GM21381 (cell line): ENCODE measurements around the gene PHF5A.
A peak's percentile ranks its signal among the peaks of the same experiment; 100 is the strongest.
"Not testable (repeated sequence)": the region's sequence is repeated elsewhere in the genome, so short reads cannot be mapped to it uniquely, and the experiment has no call there.

Experiments
- ATAC-seq: cut with Tn5 transposase; IDR thresholded peaks from one replicate; pipeline ENCODE4 v1.9.1; 2021; ENCODE audit warnings: mild to moderate bottlenecking, moderate library complexity; ENCODE audit not compliant: unreplicated experiment

PHF5A gene

DNA sequence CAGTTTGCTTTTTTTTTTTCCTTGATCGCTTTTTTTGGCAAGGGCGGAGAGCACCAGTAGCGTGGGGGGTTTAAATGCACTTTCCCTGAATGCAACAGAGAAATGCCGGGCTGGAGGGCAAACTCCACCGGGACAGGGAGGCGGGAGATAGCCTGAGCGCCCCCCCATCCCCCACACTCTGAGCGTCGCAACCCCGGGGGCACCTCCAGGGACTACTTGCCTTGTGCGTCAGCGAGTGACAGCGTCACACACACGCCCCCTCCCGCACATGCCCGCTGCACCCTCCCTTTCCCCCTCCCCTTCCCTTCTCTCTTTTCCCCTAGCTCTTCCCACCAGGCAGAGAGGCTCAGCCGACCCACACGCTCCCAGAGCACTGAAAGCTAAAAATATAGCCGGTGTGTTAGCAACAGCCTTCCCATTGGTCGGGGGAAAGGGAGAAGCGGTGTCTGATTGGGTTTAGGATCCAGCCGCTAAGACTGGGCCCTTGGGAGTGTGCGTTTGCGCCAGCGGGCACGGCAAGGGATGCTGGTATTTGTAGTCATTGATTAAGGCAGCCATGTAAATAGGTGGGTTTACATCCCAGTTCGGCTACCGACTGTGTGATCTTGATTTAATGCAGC, 20.2 kb downstream of the PHF5A start:
- ATAC-seq, result peak; percentile 42

DNA sequence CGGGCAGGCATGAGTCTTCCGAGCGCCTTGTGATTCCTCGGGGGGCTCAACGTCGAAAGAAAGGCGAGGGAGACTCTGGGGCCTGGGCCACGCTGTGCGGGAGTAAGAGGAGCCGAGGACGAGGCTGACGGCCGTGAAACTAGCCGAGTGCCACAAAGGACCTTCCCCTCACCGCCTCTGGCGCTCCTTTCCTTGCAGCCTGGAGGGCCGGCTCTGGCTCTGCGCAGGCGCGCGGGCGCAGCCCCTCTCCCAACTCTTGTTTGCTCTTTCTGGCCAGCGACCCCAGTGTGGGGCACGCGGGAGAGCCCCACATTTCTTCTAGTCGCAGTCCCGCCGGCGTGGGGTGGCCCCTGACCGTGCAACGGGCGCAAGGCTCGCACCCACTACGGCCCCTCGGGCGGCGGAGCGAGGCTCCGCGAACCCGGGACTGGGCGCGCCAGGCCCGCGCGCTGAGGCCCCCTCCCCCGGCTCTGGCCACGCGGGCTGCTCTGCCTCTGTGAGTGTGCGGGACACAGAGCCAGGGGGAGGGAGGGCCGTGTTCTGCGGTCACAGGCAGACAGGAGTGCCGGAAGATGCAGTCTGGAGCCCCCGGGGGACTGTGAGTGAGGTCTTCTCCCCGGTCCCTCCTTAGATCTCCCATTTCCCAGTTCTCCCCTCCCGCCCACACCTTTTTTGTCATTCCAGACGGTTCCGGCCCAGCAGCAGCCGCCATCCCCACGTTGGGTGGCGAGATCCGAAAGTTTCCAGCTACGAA, 20.9 kb downstream of the PHF5A start:
- no peak for ATAC-seq

DNA sequence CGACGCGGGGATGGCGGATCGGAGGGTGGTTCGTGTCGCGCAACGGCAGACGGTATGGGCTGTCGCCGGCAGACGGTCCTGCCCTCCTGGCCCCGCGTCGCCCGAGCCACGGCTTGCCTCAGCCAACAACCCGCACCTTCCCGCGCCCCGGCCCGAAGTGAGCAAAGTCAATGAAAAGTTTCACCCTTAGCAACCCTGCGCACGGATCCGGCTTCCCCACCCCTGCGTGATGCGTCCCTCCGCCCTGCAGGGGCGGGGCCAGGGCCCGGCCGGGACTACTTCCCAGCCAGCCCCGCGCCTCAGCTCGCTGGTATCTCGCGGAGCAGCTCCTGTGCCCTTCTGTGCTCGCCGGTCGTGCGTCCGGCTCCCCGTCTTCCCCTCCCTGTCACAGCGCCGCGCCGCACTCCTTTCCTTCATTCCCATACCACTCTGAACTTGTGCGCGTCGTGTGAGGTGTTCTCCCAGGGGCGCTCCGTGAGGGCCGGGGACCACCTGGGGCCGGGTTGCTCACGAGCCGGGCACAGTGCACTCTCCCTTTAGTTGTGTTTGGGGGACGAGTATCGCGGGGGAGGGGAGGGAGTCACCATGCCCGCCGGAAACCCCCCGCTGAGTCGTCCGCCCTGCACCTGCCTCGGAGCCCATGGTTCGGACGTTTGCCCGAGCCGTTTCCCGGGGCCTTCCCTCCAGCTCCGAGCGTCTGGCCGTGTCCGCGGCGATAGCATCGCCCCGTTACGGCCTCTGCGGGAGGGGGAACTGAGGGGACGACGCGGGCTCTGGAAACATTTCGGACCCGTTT, 21.7 kb downstream of the PHF5A start, which contains the start of gene TOB2:
TOB2 (minus strand) TSS at position 163 of the 796 bp plus-strand sequence. CDS start 9,456 bp downstream, outside the sequence.
- peak; percentile 38 for ATAC-seq

DNA sequence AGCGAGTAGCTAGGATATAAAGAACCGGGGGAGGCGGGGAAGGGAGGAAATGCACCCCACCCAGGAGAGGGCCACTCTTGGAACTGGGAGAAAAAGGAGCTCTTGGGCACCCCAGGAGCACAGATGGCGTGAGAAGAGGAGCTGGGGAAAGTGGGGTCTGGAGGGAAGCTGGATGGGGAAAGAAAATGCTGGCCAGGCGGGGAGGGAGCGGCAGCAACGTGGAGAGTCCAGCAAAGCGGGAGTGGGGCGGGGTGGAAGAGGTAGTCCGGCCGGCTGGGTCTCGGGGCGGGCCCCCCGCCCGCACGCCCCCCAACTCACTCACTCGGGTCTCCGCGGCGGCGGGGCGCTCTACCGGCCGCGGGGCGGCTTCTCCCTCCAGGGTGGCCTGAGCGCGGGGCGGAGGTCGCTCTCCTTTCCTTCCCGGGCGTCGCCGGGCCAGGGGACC, 22.4 kb downstream of the PHF5A start:
- no peak for ATAC-seq

DNA sequence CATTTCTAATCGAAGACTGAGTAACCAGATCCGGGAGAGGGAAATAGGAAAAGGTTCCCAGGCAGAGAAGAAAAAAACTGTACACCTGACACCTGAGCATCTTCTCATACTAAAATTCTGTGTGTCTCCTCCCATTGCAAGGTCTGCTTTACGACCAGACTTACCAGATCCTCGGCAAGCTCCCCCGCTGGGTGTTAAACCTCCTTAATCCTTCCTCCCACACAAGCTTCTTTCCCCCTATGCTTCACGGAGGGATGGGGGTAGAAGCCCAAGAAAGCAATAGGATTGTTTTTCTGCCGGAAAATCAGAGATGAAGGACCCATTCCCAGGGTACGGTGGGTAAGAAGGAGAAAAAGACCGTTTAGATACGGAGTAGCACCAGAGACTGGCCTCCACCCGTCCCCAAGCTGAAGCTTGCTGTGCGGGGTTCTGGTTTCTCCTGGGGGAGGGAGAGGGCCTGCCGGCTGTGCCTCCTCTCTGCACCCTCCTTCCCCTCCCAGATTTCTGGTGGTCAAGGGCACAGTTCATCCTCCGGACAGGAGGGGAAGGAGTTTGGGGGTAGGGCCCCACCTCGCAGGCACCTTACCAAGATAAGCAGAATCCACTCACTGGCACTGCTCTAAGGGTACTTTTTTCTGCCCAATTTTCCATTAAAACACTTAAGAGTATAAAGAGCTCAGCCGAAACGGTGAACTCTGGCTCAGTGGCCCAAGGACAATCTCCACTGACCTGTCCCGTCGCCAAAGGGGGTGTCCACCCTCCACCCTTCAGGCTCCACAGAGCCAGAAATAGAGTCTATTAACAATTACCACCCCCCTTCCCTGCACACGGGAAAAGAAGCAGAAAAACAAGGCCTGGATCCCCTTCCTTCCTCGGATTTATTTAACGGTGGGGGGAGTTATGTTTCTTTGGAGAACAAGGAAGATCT, 23.1 kb downstream of the PHF5A start:
- ATAC-seq, result no peak

DNA sequence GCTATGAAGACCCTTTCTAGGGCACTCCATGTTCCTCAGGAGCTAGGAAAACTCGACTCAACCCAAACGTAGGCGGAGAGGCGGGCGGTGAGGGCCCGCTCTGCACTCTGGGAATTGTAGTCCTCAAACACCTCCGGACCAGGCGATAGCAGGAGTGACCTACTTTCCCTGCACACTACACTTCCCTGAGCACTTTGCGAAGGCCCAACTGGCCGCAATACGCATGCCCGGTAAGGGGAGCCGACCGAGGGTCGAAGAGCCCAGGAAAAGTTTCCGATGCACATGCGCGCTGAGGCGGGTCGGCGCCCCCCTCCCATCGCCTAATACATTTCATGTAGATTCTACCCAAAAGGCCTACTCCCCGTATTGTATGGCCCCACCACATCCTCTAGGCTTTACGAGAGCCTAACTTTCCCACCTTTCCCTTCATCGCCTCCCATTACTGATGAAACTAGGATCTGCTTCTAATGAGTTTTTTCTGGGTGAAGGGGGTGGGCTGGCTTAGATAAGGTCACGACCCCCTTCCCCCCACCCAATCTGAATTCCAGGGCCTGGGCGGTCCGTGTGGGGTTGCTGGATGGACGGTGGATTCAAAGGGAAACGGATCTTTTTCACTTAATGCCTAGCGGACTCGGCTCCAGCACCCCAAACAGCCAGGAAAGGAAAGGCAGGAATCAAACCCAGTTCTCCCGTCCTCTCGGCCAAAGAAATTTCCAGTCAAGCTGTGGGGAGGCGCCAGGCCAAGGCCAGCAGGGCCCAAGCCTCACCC, 23.9 kb downstream of the PHF5A start:
- ATAC-seq, result peak; percentile 52

DNA sequence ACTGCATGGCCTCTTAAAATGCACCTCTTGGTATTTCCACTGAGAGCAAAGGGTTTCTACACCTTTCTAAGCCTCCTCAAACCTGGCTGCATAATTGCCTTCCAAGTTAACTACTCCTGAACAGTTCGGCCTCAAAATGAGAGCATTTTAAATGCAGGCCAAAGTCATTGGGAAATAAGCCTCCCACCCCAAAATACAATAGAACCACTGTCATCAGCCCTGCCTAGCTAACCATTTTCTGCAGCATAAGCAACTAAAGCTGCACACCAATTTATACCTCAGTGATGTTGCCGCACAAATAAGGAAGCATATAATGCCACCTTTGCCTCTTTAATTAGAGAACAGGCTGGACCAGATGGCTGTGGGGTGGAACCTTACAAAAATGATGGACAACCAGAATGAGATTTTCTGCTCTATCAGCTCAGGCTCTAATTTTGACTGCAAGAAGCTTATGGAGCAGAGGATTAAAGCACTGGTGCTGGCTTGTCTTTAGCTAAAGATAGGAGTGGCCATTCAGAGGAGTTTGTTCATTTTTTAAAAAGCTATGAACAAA, 26.2 kb downstream of the PHF5A start:
- no peak for ATAC-seq

DNA sequence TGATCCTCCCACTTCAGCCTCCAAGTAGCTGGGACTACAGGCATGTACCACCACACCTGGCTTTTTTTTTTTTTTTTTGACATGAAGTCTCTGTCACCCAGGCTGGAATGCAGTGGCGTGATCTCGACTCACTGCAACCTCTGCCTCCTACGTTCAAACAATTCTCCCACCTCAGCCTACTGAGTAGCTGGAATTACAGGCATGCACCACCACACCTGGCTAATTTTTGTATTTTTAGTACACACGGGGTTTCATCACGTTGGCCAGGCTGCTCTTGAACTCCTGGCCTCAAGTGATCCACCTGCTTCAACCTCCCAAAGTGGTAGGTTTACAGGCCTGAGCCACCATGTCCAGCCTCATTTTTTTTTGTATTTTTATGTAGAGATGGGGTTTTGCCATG, 28.0 kb downstream of the PHF5A start:
- not testable (repeated sequence) for ATAC-seq

DNA sequence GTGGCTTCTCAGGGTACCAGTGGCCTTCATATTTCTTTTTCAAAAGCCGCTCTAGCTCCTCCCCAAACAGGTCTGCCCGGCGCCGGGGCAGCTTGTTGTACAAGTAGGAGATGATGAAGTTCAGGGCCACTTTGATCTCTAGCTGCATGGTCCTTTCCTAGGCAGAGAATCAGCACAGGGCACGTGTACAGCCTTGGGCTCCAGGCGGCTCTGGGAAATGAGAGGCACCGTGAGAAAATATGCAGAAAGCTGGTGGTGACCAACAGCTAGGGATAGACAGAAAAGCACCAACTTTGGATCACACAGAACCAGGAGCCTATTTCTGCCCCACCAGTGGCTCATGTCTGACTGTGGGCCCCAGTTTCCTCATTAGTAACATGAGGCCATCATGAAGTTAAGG, 31.3 kb downstream of the PHF5A start:
- no peak for ATAC-seq

DNA sequence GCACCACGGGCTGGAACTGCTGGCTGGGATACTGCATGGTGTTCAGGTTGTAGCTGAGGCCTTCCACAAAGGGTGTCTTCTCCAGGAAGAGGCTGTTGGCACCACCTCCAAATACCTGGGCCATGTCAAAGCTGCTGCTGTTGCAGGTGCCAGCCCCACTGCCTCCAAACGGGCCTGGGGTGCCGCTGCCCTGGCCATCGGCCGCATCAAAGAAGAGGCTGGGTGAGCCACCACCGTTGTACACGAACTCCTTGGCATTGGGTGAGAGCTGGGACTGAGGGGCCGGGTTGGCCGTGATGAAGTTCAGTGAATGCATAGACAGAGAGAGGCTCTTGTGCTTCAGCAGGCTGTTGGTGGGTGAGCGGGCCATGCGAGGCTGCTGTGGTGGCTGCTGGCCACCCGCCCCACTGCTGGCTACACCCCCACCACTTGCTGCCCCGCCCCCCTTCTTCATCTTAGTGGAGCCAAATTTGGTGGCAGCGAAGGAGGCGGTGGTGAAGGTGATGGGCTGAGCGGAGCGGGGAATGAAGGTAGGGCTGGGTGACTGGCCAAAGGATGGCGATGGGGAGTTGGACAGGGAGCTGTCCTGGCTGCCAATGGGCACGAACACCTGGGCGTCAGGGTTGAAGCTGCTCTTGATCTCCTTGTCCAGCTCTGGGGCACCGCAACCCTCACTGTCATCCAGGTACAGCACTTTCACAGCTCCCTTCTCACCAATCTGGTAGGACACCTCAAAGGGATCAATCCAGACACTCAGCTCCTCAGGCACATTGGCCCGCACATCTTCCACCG, 32.0 kb downstream of the PHF5A start:
- ATAC-seq, result no peak

DNA sequence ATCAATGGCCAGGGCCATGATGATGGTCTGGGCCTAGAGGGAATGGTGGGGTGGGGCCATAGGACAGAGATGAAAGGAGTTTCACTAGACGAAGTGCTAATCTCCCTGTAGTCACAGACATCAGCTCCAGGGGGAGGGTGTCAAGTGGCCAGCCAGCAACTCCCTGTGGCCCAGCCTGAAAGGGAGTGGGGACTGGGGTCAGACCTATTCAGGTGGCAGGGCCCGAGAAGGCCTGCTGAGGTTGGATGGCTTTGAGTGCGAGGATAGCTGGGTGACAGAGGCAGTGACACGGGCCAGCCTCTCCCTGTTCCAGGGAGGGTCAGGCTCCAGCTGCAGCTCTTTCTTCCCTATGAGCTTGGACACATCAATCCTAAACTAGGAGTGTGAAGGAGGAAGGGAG, 32.9 kb downstream of the PHF5A start:
- ATAC-seq, result no peak

DNA sequence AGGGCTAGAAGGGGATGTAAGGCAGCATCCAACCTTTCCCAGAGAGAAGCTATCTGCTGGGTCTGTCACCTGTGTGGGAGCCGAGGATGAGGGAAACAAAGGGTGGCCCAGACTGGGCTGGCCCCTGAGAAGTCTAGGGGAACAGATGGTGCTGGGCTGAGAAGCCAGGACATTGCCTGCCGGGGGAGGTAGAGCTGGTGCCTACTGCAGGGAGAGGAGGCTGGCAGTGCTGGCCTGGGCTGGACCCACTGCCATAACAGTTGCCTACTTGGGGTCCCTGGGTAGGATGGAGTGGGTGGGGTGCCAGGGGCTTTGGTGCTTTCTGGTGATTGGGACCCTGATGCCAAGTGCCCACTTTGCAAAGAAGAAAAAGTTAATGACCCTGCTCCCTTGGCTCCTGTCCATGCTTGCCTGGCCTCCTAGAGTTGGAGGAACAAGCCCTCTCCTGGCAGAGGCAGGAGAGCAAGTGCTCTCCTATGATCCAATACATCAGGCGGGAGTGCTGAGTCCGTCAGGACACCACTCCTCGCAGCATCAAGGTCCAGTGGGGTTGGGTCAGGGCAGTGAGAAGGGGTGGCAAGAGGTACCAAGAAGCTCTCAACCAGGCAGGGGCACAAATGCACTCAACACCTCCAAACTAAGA, 34.0 kb downstream of the PHF5A start:
- not testable (repeated sequence) for ATAC-seq

DNA sequence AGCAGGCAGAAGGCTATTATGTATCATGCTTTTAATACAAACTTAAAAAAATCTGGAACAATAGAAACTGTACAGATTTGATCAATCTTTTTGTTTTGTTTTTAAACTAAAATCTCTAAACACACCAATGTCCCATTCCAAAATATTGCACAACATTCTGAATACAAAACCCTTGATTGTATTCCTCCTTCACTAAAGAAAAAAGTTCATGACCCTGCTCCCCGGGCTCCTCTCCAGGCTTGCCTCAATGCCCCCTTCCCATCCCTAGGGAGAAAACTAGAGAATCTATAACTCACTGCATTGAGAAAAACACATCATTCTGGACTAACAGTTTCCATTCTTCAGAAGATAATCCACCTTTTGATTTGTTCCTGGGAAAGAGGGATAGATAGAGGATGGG, 35.0 kb downstream of the PHF5A start:
- not testable (repeated sequence) for ATAC-seq

DNA sequence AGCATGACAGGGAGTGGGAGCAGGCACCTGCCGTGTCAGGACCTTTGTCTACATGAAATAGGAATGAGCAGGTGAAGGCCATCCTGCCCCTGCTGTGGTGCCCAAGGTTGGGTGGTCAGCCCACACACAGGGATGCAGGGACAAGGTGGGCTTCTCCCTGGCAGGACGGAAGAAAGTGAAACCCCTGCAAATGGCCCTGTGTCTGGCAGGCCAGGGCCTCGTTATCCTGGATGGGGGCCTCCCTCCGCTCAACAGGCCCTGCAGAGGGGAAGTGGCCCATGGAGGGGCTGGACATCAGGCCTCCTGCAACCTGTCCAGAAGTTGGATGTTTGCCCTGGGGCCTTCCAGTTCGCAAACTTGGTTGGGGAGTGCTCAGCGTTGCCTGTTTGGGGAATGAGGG, 36.8 kb downstream of the PHF5A start:
- no peak for ATAC-seq

DNA sequence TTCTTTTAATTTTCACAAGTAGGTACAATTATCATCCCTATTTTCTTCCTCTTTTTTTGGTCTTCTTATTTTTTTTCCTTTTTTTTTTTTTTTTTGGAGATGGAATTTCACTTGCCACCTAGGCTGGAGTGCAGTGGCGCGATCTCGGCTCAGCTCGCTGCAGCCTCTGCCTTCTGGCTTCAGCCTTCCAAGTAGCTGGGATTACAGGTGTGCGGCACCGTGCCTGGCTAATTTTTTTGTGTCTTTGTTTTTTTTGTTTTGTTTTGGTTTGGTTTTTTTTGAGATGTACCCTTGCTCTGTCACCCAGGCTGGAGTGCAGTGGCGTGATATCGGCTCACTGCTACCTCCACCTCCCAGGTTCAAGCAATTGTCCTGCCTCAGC, 38.5 kb downstream of the PHF5A start:
- no peak for ATAC-seq

DNA sequence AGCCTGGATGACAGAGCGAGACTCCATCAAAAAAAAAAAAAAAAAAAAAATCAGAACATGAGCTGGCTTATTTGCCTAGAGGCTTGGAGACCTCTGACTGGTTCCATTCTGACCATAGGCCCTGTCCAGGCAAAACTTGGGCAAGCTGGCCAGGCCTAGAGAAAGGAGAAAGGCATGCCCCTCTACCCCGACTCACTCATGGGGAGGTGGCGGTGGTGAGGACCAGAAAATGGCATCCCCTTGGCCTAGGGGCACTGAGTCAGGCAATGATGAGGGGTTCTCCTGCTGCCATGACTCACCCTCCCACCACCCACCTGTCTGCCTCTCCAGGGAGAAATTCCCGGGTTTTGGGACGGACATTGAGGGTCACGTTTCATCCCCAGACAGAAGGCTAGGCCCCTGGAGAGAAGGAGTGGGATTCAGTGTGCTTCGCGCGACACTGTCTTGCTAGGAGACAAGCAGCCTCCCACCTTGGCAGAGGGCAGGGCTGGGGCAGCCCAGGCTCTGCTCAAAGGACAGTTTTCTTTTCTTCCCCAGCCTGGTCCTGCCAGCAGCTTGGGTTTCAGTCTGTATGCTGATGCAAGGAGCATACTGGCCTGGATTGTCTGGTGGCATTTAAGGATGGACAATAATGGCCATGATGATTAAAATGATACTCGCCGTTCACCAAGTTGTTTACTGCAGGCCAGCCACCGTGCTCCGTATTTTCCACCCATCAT, 39.1 kb downstream of the PHF5A start:
- ATAC-seq, result no peak

DNA sequence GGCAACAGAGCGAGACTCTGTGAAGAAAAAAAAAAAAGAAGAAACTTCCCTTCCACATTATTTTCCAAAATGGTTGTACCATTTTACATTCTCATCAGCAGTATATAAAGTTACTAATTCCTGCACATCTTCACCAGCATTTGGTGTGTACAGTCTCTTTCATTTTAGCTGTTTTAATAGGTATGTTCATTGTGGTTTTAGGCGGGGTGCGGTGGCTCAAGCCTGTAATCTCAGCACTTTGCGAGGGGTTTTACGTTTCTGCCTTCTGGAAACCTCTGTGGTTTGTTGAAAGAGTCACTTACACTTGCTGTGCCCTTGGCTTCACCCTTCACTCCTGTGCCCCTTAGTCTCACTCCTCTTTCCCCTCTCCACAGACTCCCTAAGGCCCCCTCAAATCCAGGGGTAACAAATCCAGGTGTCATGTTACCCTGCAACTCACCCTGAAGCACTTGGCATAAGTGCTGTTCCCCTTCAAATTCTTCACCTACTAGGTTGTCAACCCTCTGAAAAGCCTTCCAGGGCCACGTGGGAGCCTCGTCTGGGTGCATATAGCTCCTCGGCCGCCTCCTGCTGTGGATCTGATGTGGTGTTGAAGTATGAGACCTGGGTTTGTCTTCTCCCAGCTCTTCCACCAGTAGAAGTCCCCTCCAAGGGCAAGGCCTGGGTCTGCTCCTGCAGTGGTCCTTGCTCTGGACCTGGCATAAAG, 42.7 kb downstream of the PHF5A start:
- ATAC-seq, result no peak
